HL-60 (cell line): Measurements from ENCODE around the gene STMN1.

Source experiments
- GABPA ChIP-seq: IDR thresholded peaks from 2 replicates; pipeline ENCODE4 v1.6.1; 2012; ENCODE audit warnings: low read depth
- POLR2AphosphoS5 ChIP-seq: IDR thresholded peaks from 2 replicates; pipeline ENCODE4 v1.6.1; 2012; ENCODE audit warnings: low read depth
- REST ChIP-seq: IDR thresholded peaks from 2 replicates; pipeline ENCODE4 v1.6.1; 2012; ENCODE audit warnings: low read depth; ENCODE audit not compliant: insufficient replicate concordance
- SPI1 ChIP-seq: IDR thresholded peaks from 2 replicates; pipeline ENCODE4 v1.6.1; 2012; ENCODE audit warnings: low read depth, mild to moderate bottlenecking, borderline replicate concordance
- TF ChIP-seq, protein P1 (sequence below): IDR thresholded peaks from one replicate; pipeline ENCODE4 v1.5.1; 2011; ENCODE audit warnings: low read length, control low read depth, inconsistent platforms; ENCODE audit not compliant: insufficient read depth

DNA sequence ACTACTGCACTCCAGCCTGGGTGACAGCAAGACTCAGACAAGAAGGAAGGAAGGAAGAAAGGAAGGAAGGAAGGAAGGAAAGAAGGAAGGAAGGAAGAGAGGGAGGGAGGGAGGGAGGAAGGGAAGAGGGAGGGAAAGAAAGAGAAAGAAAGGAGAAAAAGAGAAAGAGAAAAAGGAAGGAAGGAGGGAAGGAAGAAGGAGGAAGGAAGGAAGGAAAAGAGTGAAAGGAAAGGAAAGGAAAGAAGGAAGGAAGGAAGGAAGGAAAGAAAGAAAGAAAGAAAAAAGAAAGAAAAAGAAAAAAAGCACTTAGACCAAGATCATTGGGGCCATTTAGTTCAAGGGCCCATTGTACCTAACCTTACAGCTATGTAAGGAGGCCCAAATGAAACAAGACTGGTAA lies 49.3 kb upstream of the STMN1 start:
- TF ChIP-seq, protein P1, sequence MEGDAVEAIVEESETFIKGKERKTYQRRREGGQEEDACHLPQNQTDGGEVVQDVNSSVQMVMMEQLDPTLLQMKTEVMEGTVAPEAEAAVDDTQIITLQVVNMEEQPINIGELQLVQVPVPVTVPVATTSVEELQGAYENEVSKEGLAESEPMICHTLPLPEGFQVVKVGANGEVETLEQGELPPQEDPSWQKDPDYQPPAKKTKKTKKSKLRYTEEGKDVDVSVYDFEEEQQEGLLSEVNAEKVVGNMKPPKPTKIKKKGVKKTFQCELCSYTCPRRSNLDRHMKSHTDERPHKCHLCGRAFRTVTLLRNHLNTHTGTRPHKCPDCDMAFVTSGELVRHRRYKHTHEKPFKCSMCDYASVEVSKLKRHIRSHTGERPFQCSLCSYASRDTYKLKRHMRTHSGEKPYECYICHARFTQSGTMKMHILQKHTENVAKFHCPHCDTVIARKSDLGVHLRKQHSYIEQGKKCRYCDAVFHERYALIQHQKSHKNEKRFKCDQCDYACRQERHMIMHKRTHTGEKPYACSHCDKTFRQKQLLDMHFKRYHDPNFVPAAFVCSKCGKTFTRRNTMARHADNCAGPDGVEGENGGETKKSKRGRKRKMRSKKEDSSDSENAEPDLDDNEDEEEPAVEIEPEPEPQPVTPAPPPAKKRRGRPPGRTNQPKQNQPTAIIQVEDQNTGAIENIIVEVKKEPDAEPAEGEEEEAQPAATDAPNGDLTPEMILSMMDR = no peak
- TF ChIP-seq GABPA (no peak), POLR2AphosphoS5 (no peak), REST (no peak), SPI1 (no peak)
